HepG2 (cell line): ENCODE data around the gene TJP1. TPM values are rescaled to one million over a fixed set of nuclear protein-coding genes. Genes with fewer than 3 reads are reported as not detected.

Source experiments
- CREB3 ChIP-seq: sonication (generic); formaldehyde crosslinking; IDR thresholded peaks from 2 replicates; pipeline ENCODE4 v1.5.0; 2020; ENCODE audit warnings: missing genetic modification reagents
- KAT7 ChIP-seq: IDR thresholded peaks from 2 replicates; pipeline ENCODE4 v1.6.1; 2018; ENCODE audit warnings: borderline replicate concordance, missing compliant biosample characterization
- SIN3B ChIP-seq: fragments of 150-350 bp; IDR thresholded peaks from 2 replicates; pipeline ENCODE4 v1.6.1; 2014; ENCODE audit warnings: low read length
- SNAPC4 ChIP-seq: sonication (generic); formaldehyde crosslinking; IDR thresholded peaks from 2 replicates; pipeline ENCODE4 v1.4.0; 2020; ENCODE audit warnings: mild to moderate bottlenecking, missing genetic modification reagents
- XRCC5 ChIP-seq: fragments of 200-400 bp; formaldehyde crosslinking; optimal IDR thresholded peaks from 2 replicates; pipeline ENCODE3; 2017; ENCODE audit warnings: mild to moderate bottlenecking, low read length
- ZNF230 ChIP-seq: sonication (generic); formaldehyde crosslinking; IDR thresholded peaks from 2 replicates; pipeline ENCODE4 v1.4.0; 2020; ENCODE audit warnings: mild to moderate bottlenecking, missing genetic modification reagents
- ZNF362 ChIP-seq: sonication (generic); formaldehyde crosslinking; IDR thresholded peaks from 2 replicates; pipeline ENCODE4 v1.4.0; 2020; ENCODE audit warnings: missing genetic modification reagents, mild to moderate bottlenecking, borderline replicate concordance
- ZNF883 ChIP-seq: sonication (generic); formaldehyde crosslinking; IDR thresholded peaks from 2 replicates; pipeline ENCODE4 v1.5.1; 2020; ENCODE audit warnings: mild to moderate bottlenecking, missing genetic modification reagents; ENCODE audit errors: not compliant biosample characterization
- polyA plus RNA-seq, 8 experiments: library from polyadenylated mRNA; depleted of rRNA in 3 of 8; stranded (reverse) in 7 of 8; unstranded in 1 of 8; fragments of >200 nt; fragmentation: Illumina TruSeq in 4 of 8; extraction: Trizol in 4 of 8; gene quantifications; 2 replicates each; pipeline versions ENCODE4 v1.2.1 to v1.2.3, GENCODE V29; 2011 to 2016; ENCODE audit warnings: low read depth in 4 of 8, missing spikeins in 1 of 8, mixed read lengths in 1 of 8; ENCODE audit not compliant: insufficient read depth in 1 of 8
- total RNA-seq, 5 experiments: library from RNA; depleted of rRNA; stranded (reverse); fragments of >200 nt; fragmentation: Illumina TruSeq; extraction: Trizol; gene quantifications; 2 replicates each; pipeline ENCODE4 v1.2.3, GENCODE V29; 2016; ENCODE audit warnings: low read depth in 1 of 5
- TF ChIP-seq, protein P1 (sequence below), 2 experiments: sonication (generic) in 1 of 2; formaldehyde crosslinking in 1 of 2; IDR thresholded peaks; 2 replicates each; pipeline versions ENCODE4 v1.4.0 to v1.6.1; 2016 to 2020; ENCODE audit warnings: borderline replicate concordance in 1 of 2, low read depth in 1 of 2, mild to moderate bottlenecking in 1 of 2, missing genetic modification reagents in 1 of 2
- TF ChIP-seq, protein P2 (sequence below): IDR thresholded peaks from 2 replicates; pipeline ENCODE4 v1.6.1; 2018; ENCODE audit warnings: missing genetic modification reagents
- TF ChIP-seq, protein P3 (sequence below): sonication (generic); IDR thresholded peaks from 2 replicates; pipeline ENCODE4 v1.6.1; 2016; ENCODE audit warnings: low read depth, borderline replicate concordance

TJP1 gene
- total and polyA plus RNA-seq, 2 of the 13 experiments (the other 11 are each of a cell fraction or from before 2014, with no cell fraction given) = 25.9 to 27.1 TPM

DNA sequence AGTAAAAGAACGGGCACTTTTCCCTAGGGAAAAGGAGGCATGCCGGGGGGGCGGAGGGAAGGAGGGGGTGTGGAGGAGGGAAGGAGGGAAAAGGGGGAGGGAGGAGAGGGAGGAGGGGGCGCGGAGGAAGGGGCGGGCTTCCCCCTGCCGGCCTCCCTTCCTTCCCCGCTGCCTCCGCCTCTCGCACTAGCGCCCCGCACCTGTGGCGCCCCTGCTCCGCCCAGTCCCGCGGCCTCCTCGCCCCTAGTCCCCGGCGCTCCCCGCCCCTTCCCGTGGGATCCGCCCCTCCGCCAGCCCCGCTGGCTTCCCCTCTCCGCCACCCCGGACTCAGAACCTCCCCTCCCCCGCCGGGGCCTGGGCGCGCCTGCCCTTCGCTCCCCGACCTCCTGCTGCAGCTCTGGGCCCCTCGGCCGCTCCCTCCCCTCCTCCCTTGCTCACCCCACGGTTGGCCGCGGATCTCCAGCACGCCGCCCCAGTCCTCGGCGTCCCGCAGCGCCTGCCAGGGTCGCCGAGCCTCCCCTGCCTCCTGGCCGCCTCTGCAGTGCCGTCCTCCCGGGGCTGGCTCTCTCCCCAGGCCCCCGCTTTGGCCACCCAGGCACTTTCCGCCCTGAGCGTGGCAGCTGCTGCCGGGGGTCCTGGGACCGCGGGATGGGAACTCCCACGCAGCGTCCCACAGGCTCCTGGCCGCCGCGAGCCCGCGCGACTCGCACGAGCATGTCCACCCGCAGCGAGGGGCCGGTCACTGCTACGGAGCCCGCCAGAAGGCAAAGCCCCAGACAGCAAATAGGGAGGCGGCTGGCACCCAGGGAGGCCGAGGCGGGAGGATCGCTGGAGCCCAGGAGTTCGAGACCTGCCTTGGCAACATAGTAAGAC lies 147.4 kb downstream of the TJP1 start (continued):
- TF ChIP-seq, protein P1, sequence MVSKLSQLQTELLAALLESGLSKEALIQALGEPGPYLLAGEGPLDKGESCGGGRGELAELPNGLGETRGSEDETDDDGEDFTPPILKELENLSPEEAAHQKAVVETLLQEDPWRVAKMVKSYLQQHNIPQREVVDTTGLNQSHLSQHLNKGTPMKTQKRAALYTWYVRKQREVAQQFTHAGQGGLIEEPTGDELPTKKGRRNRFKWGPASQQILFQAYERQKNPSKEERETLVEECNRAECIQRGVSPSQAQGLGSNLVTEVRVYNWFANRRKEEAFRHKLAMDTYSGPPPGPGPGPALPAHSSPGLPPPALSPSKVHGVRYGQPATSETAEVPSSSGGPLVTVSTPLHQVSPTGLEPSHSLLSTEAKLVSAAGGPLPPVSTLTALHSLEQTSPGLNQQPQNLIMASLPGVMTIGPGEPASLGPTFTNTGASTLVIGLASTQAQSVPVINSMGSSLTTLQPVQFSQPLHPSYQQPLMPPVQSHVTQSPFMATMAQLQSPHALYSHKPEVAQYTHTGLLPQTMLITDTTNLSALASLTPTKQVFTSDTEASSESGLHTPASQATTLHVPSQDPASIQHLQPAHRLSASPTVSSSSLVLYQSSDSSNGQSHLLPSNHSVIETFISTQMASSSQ (IDR thresholded peaks at IDR 0.05; ENCODE audit: low read depth) = no peak
- TF ChIP-seq, protein P1 (CRISPR knock-in tag; IDR thresholded peaks at IDR 0.05; ENCODE audit: borderline replicate concordance) = no peak
- TF ChIP-seq ZNF362 (CRISPR knock-in tag) (no peak), ZNF230 (CRISPR knock-in tag) (no peak), KAT7 (CRISPR knock-in tag) (no peak), CREB3 (CRISPR knock-in tag) (no peak), ZNF883 (CRISPR knock-in tag) (peak; percentile 77), SNAPC4 (CRISPR knock-in tag) (no peak; the same call in 1 of the 2 replicates), SIN3B (no peak), XRCC5 (no peak)
- TF ChIP-seq, protein P2, sequence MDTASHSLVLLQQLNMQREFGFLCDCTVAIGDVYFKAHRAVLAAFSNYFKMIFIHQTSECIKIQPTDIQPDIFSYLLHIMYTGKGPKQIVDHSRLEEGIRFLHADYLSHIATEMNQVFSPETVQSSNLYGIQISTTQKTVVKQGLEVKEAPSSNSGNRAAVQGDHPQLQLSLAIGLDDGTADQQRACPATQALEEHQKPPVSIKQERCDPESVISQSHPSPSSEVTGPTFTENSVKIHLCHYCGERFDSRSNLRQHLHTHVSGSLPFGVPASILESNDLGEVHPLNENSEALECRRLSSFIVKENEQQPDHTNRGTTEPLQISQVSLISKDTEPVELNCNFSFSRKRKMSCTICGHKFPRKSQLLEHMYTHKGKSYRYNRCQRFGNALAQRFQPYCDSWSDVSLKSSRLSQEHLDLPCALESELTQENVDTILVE (CRISPR knock-in tag) = peak; percentile 22; the same call in 1 of the 2 replicates
- TF ChIP-seq, protein P3, sequence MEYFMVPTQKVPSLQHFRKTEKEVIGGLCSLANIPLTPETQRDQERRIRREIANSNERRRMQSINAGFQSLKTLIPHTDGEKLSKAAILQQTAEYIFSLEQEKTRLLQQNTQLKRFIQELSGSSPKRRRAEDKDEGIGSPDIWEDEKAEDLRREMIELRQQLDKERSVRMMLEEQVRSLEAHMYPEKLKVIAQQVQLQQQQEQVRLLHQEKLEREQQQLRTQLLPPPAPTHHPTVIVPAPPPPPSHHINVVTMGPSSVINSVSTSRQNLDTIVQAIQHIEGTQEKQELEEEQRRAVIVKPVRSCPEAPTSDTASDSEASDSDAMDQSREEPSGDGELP = no peak
